ENCODE measurements around the gene NES.

Gene NES

GRCh38 chr1:156662005-156662799 lies 15.0 kb downstream of the NES start:
- TF ChIP-seq TEAD4 (IDR thresholded peaks at IDR 0.05) (no peak), EP300 (IDR thresholded peaks at IDR 0.05; ENCODE audit: borderline replicate concordance) (no peak), FOXM1 (IDR thresholded peaks at IDR 0.05; ENCODE audit: borderline replicate concordance, low read depth) (no peak), REST (IDR thresholded peaks at IDR 0.05; ENCODE audit: low read depth) (no peak), EGR1 (IDR thresholded peaks at IDR 0.05) (no peak), RAD21 (IDR thresholded peaks at IDR 0.05; ENCODE audit: low read depth) (no peak), USF1 (IDR thresholded peaks at IDR 0.05) (no peak)

GRCh38 chr1:156660752-156661112 lies 16.5 kb downstream of the NES start:
- TF ChIP-seq REST (IDR thresholded peaks at IDR 0.05; ENCODE audit: low read depth) (no peak), USF1 (IDR thresholded peaks at IDR 0.05) (no peak), TCF12 (IDR thresholded peaks at IDR 0.05; ENCODE audit: low read depth) (no peak), CREB1 (IDR thresholded peaks at IDR 0.05; ENCODE audit: low read depth) (no peak), FOXM1 (IDR thresholded peaks at IDR 0.05; ENCODE audit: borderline replicate concordance, low read depth) (no peak), CEBPB (IDR thresholded peaks at IDR 0.05) (no peak), YY1 (IDR thresholded peaks at IDR 0.05; ENCODE audit: low read depth) (no peak), NFIC (IDR thresholded peaks at IDR 0.05) (no peak), ZBTB7A (IDR thresholded peaks at IDR 0.05; ENCODE audit: low read depth) (no peak), EGR1 (IDR thresholded peaks at IDR 0.05) (no peak), EP300 (IDR thresholded peaks at IDR 0.05; ENCODE audit: borderline replicate concordance) (no peak), RAD21 (IDR thresholded peaks at IDR 0.05; ENCODE audit: low read depth) (no peak), TEAD4 (IDR thresholded peaks at IDR 0.05) (no peak), TAF1 (IDR thresholded peaks at IDR 0.05; ENCODE audit: low read depth) (no peak), MAX (IDR thresholded peaks at IDR 0.05) (no peak)

GRCh38 chr1:156659988-156660751 lies 17.0 kb downstream of the NES start:
- peak; percentile 83 for TF ChIP-seq RAD21 (IDR thresholded peaks at IDR 0.05; ENCODE audit: low read depth)
- peak; percentile 78 for TF ChIP-seq MAX (IDR thresholded peaks at IDR 0.05)
- TF ChIP-seq CREB1 (IDR thresholded peaks at IDR 0.05; ENCODE audit: low read depth), result 0 out of 2 replicates have a peak, but pooled peaks have one; percentile 30
- no peak for TF ChIP-seq FOXM1 (IDR thresholded peaks at IDR 0.05; ENCODE audit: borderline replicate concordance, low read depth)
- TF ChIP-seq YY1 (IDR thresholded peaks at IDR 0.05; ENCODE audit: low read depth), result no peak
- TF ChIP-seq NFIC (IDR thresholded peaks at IDR 0.05), result no peak
- no peak for TF ChIP-seq CEBPB (IDR thresholded peaks at IDR 0.05)
- TF ChIP-seq USF1 (IDR thresholded peaks at IDR 0.05), result 0 out of 2 replicates have a peak, but pooled peaks have one; percentile 2
- TF ChIP-seq ZBTB7A (IDR thresholded peaks at IDR 0.05; ENCODE audit: low read depth), result peak; percentile 72
- TF ChIP-seq TEAD4 (IDR thresholded peaks at IDR 0.05), result no peak
- peak; percentile 50; the same call in 1 of the 2 replicates for TF ChIP-seq TCF12 (IDR thresholded peaks at IDR 0.05; ENCODE audit: low read depth)
- no peak for TF ChIP-seq EP300 (IDR thresholded peaks at IDR 0.05; ENCODE audit: borderline replicate concordance)
- 0 out of 2 replicates have a peak, but pooled peaks have one; percentile 21 for TF ChIP-seq EGR1 (IDR thresholded peaks at IDR 0.05)
- TF ChIP-seq REST (IDR thresholded peaks at IDR 0.05; ENCODE audit: low read depth), result no peak
- no peak for TF ChIP-seq TAF1 (IDR thresholded peaks at IDR 0.05; ENCODE audit: low read depth)

Data from Ishikawa (cell line).